HG03520 (cell line): ENCODE measurements around the gene CHAMP1.
"Not testable (repeated sequence)": the region's sequence is repeated elsewhere in the genome, so short reads cannot be mapped to it uniquely, and the experiment has no call there.

Source experiments
- ATAC-seq: cut with Tn5 transposase; IDR thresholded peaks from one replicate; pipeline ENCODE4 v1.9.1; 2021; ENCODE audit warnings: mild to moderate bottlenecking, moderate library complexity; ENCODE audit not compliant: unreplicated experiment

The CHAMP1 gene

DNA sequence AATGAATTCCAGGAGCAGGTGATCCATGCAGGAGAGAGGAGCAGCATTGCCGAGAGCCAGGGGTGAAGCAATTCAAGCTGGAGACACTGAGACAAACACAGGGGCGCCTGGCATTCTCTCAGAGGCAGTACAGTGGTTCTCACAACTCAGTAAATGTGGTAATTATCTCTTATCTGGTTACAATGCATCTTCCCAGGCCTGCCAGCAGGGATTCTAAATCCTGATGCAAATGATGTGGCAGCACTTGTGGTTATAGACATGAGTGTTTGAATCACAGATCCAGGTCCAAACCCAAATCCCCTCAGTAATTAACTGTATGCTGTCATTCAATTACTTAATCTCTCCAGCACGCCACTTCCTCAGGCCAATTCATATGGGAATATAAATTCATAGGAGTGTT lies 19.6 kb downstream of the CHAMP1 start:
- ATAC-seq = not testable (repeated sequence)

DNA sequence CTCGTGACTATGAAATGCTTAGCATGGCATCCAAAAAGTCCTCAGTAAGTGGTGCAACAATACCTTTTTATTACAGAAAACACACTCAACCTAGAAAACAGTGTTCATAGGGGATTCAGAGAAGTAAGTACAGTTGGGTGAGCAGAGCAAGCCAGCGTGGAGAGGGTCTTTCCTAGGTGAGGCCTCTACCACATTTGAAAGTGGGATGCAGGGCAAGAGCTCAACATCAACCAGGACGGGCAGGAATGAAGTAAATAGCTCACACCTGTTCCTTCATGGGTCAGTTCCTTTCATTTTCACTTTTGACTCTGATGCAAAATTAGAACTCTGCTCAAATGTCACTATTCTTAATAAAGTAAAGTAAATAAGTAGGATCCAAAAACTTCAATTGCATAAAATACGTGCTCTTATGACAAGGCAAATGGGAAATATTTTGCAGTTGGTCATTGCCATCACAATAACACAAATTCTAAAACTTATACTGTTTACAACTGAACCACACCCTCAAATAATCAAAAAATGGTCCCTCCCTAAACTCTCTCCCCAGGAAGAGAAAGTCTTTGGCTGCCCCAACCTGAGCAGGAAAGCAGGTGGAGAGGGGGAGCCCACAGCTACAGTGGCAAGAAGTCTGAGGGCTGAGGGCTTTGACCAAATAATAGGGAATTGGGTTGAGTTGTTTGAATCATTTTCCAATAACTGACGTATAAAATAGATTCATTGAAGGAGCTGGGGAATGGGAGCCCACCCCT lies 20.2 kb downstream of the CHAMP1 start:
- ATAC-seq = no peak

DNA sequence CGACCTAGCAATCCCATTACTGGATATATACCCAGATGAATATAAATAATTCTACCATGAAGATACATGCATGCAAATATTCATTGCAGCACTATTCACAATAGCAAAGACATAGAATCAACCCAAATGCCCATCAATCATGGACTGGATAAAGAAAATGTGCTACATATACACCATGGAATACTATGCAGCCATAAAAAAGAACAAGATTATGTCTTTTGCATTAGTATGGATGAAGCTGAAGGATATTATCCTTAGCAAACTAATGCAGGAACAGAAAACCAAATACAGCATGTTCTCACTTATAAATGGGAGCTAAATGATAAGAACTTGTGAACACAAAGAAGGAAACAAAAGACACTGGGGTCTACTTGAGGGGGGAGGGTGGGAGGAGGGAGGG lies 22.2 kb downstream of the CHAMP1 start:
- not testable (repeated sequence) for ATAC-seq

DNA sequence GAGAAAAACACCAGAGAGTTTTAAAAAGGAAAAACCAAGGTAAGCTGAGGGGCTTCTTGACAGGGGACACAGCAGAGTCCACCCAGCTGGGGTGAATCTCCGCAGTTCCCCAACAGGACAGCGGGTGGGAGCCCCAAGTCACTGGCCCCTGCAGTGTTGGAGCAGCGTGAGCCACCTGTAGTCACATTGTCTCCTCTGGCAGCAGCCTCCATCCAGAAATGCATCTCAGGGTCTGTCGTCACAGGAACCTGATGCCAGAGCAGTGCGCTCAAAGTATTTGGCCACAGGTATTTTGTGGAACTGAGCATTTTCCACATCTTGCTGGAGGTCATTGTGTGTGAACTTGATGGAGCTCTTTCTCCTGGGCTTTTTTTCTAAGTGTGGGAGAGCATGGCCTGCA lies 24.7 kb downstream of the CHAMP1 start:
- no peak for ATAC-seq

DNA sequence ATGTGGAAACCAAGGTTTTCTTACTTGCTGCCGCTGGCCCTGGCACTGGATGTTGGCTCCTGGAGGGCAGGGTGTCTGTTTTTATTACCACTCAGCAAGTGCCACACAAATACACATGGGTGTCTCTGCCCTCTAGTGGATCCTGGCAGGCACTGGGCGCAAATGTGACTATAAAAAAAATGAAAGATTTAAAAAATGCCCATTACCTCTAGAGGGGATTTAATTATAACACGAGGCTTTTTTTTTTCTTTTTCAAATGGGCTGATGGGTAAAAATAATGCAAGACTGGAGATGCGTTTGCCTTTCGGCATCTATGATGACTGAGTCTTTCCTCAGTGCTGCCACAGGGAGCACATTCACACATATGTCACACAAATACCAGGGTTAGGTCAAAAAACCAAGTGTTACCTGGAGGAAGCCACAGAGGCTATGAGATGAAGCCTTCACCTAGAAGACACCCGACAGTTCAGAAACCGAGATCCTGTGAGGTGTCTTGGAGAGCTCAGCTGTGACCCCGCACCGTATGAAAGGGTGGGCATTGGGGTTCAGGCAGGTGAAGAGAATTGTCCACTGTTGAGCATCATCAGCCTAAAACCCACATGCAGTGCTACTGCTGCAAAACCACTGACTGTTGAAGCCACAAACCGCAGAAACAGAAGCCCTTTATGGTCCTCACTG lies 25.7 kb downstream of the CHAMP1 start:
- no peak for ATAC-seq

DNA sequence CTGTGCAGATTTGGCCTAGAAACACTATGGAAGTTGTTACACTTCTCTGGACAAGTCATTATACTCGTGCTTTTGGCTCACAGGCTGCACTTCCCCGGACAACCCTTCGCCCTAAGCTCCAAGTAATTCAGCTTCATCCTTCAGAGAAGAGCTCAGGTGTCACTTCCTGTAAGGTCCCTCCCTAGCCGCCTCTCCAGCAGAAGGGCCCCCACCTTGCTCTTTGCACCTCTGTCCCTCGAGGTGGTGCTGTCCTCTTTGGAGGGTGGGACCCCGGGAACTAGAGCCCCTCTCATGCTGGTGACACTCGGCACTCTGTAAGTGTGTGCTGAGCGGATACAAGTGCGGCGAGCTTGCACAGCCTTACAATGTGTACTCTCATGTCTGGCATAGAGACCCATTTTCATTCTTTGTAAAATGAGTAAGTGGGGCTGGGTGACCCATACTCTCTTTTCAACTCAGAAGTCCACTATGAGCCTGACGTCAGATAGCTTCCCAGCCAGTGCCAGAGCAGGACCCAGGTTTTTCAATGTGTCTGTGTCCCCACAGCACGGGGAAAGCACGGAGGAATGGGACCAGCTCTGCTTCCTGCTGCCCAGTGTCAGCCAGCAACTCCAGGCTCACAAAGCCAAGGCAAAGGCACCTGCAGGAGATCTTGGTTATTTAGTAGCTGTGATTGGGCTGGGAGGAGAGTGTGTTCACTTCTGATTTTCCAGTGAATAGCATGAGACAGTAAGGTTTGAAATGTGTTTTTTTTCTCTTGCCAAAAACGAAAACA lies 26.9 kb downstream of the CHAMP1 start:
- no peak for ATAC-seq

DNA sequence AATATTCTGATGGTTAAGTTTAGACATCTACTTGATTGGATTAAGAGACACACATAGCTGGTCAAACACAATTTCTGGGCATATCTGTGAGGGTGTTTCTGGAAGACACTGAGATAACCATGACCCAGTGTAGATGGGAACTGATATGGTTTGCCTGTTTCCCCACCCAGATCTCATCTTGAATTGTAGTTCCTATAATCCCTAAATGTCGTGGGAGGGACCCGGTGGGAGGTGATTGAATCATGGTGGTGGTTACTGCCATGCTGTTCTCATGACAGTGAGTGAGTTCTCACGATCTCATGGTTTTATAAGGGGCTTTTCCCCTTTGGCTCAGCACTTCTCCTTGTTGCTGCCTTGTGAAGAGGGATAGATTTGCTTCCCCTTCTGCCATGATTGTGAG lies 33.0 kb downstream of the CHAMP1 start:
- not testable (repeated sequence) for ATAC-seq

DNA sequence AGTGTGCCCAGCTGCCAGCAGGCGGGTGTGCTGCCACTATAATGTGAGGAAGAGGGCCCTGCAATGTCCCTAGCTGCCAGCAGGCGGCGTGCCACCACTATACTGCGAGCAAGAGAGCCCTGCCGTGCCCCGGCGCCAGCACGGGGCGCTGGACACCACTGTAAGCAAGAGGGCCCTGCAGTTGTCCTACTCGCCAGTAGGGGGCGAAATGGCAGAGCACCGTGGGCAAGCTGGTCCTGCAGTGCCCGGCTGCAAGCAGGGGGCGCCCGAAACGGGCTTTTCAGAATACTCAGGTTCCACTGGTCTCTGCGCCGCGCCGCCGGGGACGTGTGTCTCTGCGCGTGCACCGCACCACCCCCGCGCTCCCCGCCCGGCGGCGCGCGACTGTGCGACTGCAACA lies 38.5 kb downstream of the CHAMP1 start:
- ATAC-seq = not testable (repeated sequence)

DNA sequence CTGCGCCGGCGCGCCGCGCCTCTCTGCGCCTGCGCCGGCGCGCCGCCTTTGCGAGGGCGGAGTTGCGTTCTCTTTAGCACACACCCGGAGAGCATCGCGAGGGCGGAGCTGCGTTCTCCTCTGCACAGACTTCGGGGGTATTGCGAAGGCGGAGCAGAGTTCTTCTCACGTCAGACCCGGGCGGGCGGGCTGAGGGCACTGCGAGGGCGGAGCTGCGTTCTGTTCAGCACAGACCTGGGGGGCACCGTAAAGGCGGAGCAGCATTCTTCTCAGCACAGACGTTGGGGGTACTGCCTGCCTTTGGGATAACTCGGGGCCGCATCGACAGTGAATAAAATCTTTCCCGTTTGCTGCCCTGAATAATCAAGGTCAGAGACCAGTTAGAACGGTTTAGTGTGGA lies 39.1 kb downstream of the CHAMP1 start:
- not testable (repeated sequence) for ATAC-seq
